HG02588 (cell line): ENCODE measurements around the gene PLB1.
"Not testable (repeated sequence)": the region's sequence is repeated elsewhere in the genome, so short reads cannot be mapped to it uniquely, and the experiment has no call there.

Experiments used
- ATAC-seq: cut with Tn5 transposase; IDR thresholded peaks from one replicate; pipeline ENCODE4 v1.9.1; 2021; ENCODE audit warnings: mild to moderate bottlenecking, moderate library complexity; ENCODE audit not compliant: unreplicated experiment

The PLB1 gene

GRCh38 chr2:28469304-28469703 is 26.6 kb upstream of the PLB1 start:
- ATAC-seq: no peak

- no peak for ATAC-seq
Observed at GRCh38 chr2:28469947-28470535, 25.8 kb upstream of the PLB1 start.

GRCh38 chr2:28470759-28471158 is 25.1 kb upstream of the PLB1 start:
- ATAC-seq: no peak

- no peak for ATAC-seq
Observed at GRCh38 chr2:28471214-28471613, 24.6 kb upstream of the PLB1 start.

GRCh38 chr2:28471701-28472236 is 24.1 kb upstream of the PLB1 start:
- ATAC-seq: no peak

GRCh38 chr2:28472641-28473040 is 23.2 kb upstream of the PLB1 start:
- ATAC-seq: not testable (repeated sequence)

- no peak for ATAC-seq
Observed at GRCh38 chr2:28475088-28475595, 20.7 kb upstream of the PLB1 start.

- no peak for ATAC-seq
Observed at GRCh38 chr2:28477087-28477486, 18.8 kb upstream of the PLB1 start.

GRCh38 chr2:28477645-28478044 is 18.2 kb upstream of the PLB1 start:
- ATAC-seq: no peak

- no peak for ATAC-seq
Observed at GRCh38 chr2:28480403-28481049, 15.3 kb upstream of the PLB1 start.

GRCh38 chr2:28481905-28482304 is 14.0 kb upstream of the PLB1 start:
- no peak for ATAC-seq

GRCh38 chr2:28484835-28485234 is 11.0 kb upstream of the PLB1 start:
- no peak for ATAC-seq

- no peak for ATAC-seq
Observed at GRCh38 chr2:28486526-28486925, 9.3 kb upstream of the PLB1 start.

GRCh38 chr2:28487258-28487657 is 8.6 kb upstream of the PLB1 start:
- no peak for ATAC-seq

- no peak for ATAC-seq
Observed at GRCh38 chr2:28488083-28488830, 7.6 kb upstream of the PLB1 start.

GRCh38 chr2:28488858-28489575 is 6.8 kb upstream of the PLB1 start:
- no peak for ATAC-seq

GRCh38 chr2:28490558-28490957 is 5.3 kb upstream of the PLB1 start:
- no peak for ATAC-seq

GRCh38 chr2:28492282-28492681 is 3.6 kb upstream of the PLB1 start:
- no peak for ATAC-seq

GRCh38 chr2:28493636-28494035 is 2.2 kb upstream of the PLB1 start:
- no peak for ATAC-seq

- no peak for ATAC-seq
Observed at GRCh38 chr2:28496781-28497180, 921 bp downstream of the PLB1 start.

- ATAC-seq: no peak
Observed at GRCh38 chr2:28497206-28497605, 1.3 kb downstream of the PLB1 start.
